ENCODE measurements around the gene SOX9.

SOX9 gene

GRCh38 chr17:72123530-72124437 is 3.0 kb downstream of the SOX9 start:
- Histone ChIP-seq H3K4me3 (no peak overlapping the region), H3K27me3 (peaks cover 0 to 13% of the 10 kb centered on the region in 2 donors), H3K4me1 (peaks cover 0 to 39% (median 27%) of the 10 kb centered on the region in 4 donors), H3K27ac (no peak overlapping the region), H3K9me3 (no peaks in the 10 kb centered on the region), H3K36me3 (peaks cover 0 to 20% (median 0%) of the 10 kb centered on the region in 3 donors)
- no peak for DNase-seq
- TF ChIP-seq CTCF (IDR thresholded peaks at IDR 0.05), result no peak
- intact Hi-C loops (cut with DNase I; ENCODE audit: low total_unique reads), result no loop called here

- Histone ChIP-seq H3K4me3 (no peak overlapping the region), H3K36me3 (peaks cover 0 to 20% (median 0%) of the 10 kb centered on the region in 3 donors), H3K4me1 (peaks cover 0 to 39% (median 27%) of the 10 kb centered on the region in 4 donors), H3K27ac (no peak overlapping the region), H3K9me3 (no peaks in the 10 kb centered on the region), H3K27me3 (peaks cover 0 to 11% of the 10 kb centered on the region in 2 donors)
- DNase-seq, result no peak
- intact Hi-C loops (cut with DNase I; ENCODE audit: low total_unique reads), result no loop called here
- TF ChIP-seq CTCF (IDR thresholded peaks at IDR 0.05), result no peak
Observed at GRCh38 chr17:72124438-72124775, 3.6 kb downstream of the SOX9 start.

GRCh38 chr17:72125226-72125651 is 4.4 kb downstream of the SOX9 start:
- Histone ChIP-seq H3K27me3 (peaks cover 0 to 11% of the 10 kb centered on the region in 2 donors), H3K36me3 (peaks cover 0 to 20% (median 0%) of the 10 kb centered on the region in 3 donors), H3K4me3 (no peak overlapping the region), H3K9me3 (no peaks in the 10 kb centered on the region), H3K27ac (no peak overlapping the region), H3K4me1 (peaks cover 0 to 33% (median 24%) of the 10 kb centered on the region in 4 donors)
- intact Hi-C loops (cut with DNase I; ENCODE audit: low total_unique reads), result no loop called here
- no peak for DNase-seq
- no peak for TF ChIP-seq CTCF (IDR thresholded peaks at IDR 0.05)

- Histone ChIP-seq H3K36me3 (peaks cover 0 to 20% (median 0%) of the 10 kb centered on the region in 3 donors), H3K4me3 (no peak overlapping the region), H3K9me3 (no peaks in the 10 kb centered on the region), H3K4me1 (peaks cover 0 to 28% (median 24%) of the 10 kb centered on the region in 4 donors), H3K27ac (no peak overlapping the region), H3K27me3 (peaks cover 0 to 11% of the 10 kb centered on the region in 2 donors)
- intact Hi-C loops (cut with DNase I; ENCODE audit: low total_unique reads), result no loop called here
- TF ChIP-seq CTCF (IDR thresholded peaks at IDR 0.05), result no peak
- DNase-seq, result no peak
Observed at GRCh38 chr17:72125742-72126141, 4.9 kb downstream of the SOX9 start.

- H3K4me3 ChIP-seq, result no peak overlapping the region
- DNase-seq, result no peak
- intact Hi-C loops (cut with DNase I; ENCODE audit: low total_unique reads), result no loop called here
- peaks cover 0 to 8% of the 10 kb centered on the region in 2 donors for H3K27me3 ChIP-seq
- peaks cover 0 to 17% (median 14%) of the 10 kb centered on the region in 4 donors for H3K4me1 ChIP-seq
- peaks cover 0 to 20% (median 0%) of the 10 kb centered on the region in 3 donors for H3K36me3 ChIP-seq
- TF ChIP-seq CTCF (IDR thresholded peaks at IDR 0.05), result no peak
- H3K9me3 ChIP-seq, result no peaks in the 10 kb centered on the region
- no peak overlapping the region for H3K27ac ChIP-seq
Observed at GRCh38 chr17:72126575-72127486, 6.0 kb downstream of the SOX9 start.

Data from tibial artery (tissue), 4 donors.